Fibroblast of the aortic adventitia (primary cell): ENCODE results near the gene FAM131C. TPM values are rescaled to one million over a fixed set of nuclear protein-coding genes. Genes with fewer than 3 reads are reported as not detected.
A peak's percentile ranks its signal among the peaks of the same experiment; 100 is the strongest.

Experiments
- DNase-seq: peaks from one replicate; pipeline ENCODE4 v3.0.0-alpha.2; 2010; ENCODE audit warnings: low read depth
- H3K4me3 ChIP-seq: 2 replicates; pipeline ENCODE4 v1.5.1; 2011; ENCODE audit warnings: low read depth, mild to moderate bottlenecking, control low read depth, low read length, moderate library complexity
- total RNA-seq: library from RNA; depleted of rRNA; stranded (reverse); fragments of >200 nt; gene quantifications from 2 replicates; pipeline ENCODE4 v1.2.3, GENCODE V29; 2012; ENCODE audit warnings: low replicate concordance
- TF ChIP-seq, protein P1 (sequence below): IDR thresholded peaks from 2 replicates; pipeline ENCODE4 v1.5.1; 2011; ENCODE audit warnings: mild to moderate bottlenecking, low read length, control low read depth, inconsistent platforms; ENCODE audit not compliant: insufficient read depth

FAM131C gene
- total RNA-seq, 1 donor = 0.63 TPM

GRCh38 chr1:16017461-16018303, 55.8 kb downstream of the FAM131C start, which contains the start of gene HSPB7:
TSS of gene HSPB7 (minus strand) at chr1:16018043. CDS start at chr1:16017963, 80 bp downstream.
- TF ChIP-seq, protein P1, sequence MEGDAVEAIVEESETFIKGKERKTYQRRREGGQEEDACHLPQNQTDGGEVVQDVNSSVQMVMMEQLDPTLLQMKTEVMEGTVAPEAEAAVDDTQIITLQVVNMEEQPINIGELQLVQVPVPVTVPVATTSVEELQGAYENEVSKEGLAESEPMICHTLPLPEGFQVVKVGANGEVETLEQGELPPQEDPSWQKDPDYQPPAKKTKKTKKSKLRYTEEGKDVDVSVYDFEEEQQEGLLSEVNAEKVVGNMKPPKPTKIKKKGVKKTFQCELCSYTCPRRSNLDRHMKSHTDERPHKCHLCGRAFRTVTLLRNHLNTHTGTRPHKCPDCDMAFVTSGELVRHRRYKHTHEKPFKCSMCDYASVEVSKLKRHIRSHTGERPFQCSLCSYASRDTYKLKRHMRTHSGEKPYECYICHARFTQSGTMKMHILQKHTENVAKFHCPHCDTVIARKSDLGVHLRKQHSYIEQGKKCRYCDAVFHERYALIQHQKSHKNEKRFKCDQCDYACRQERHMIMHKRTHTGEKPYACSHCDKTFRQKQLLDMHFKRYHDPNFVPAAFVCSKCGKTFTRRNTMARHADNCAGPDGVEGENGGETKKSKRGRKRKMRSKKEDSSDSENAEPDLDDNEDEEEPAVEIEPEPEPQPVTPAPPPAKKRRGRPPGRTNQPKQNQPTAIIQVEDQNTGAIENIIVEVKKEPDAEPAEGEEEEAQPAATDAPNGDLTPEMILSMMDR = no peak
- DNase-seq = peak; percentile 96
- H3K4me3 ChIP-seq = peak within 1 kb of the TSS; percentile 60

DNA sequence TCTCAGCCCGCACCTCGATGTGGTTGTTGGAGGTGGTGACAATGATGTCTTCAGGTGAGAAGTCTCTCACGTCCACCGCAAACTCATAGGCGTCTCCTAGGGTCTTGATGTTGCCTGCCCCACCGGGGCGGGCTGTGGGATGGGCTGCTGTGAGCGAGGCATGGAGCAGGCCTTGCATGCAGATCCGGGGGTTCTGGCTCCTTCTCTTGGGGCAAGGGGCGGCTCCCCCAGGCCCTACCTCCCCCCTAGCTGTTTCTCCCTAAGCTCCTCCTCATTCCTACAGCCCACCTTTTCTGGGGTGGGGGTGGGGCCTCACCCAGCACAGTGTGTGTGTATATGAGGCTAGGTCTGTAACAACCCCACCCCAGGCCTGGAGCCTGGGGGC, 56.4 kb downstream of the FAM131C start:
- TF ChIP-seq, protein P1 = no peak
- DNase-seq = no peak
- peak overlapping the region; percentile 60 for H3K4me3 ChIP-seq

DNA sequence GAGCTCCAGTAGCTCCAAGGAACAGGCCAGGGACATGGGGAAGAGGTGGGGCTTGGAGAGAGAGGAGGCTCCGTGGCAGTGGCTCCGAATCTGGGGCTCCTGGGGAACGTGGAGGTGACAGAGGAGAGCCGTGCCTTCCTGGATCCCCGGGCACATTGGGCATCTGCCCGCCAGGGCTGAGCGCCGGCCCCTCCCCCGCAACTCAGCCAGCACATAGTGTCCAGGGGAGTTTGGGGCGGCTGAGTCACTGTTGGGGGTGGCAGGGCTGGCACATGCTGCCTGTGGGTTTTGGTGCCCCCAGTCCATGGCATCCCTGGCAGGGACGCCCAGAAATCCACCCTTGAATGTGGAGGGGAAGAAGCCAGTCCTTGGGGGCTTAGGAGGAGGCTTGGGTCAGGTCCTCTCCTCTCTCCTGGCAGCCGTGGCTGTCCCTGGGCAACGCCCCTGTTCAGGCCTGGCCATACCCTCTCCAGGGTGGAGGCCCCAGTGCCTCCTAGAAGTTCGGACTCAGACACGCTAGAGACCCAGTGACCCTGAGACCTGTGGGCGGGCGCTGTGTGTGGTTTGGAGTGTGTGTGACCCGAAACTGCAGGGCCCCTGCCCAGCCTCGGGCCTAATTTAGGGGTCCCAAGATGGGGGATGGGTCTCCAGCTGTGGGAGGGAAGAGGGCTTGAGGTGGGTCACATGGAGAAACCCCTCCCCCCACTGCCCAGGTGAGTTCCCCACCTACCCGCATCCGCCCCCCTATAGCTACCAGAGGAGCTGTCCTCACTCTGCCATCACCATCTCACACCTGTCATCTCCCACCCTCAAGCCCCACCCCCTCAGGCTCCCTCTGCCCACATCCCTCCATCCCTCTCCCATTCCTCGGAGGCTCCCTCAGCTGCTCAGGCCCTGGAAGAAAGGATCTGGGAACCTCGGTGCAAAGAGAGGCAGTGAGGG, 57.2 kb downstream of the FAM131C start:
- DNase-seq = no peak
- TF ChIP-seq, protein P1 = no peak
- peak overlapping the region; percentile 60 for H3K4me3 ChIP-seq

DNA sequence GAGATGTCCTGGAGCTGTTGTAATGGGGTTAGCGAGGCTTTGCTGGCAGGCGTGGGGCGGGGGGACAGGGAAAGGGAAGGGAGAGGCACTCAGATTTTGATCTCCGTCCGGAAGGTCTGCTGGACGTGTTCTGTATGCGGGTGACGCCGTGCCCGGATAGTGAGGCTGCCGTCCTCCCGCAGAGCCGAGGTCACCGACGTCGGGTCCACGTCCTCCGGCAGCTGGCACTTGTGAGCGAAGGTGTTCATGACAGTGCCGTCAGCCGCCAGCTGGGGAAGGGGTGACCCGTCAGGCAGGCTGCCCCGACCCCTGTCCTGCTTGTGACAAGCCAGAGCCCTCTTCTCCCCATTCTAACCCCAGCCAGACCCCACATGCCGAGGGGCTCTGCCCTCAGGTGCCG, 58.0 kb downstream of the FAM131C start:
- TF ChIP-seq, protein P1 = no peak
- H3K4me3 ChIP-seq = no peak overlapping the region
- DNase-seq = no peak

GRCh38 chr1:16014509-16015482, 58.7 kb downstream of the FAM131C start:
- DNase-seq = no peak
- TF ChIP-seq, protein P1 = no peak

DNA sequence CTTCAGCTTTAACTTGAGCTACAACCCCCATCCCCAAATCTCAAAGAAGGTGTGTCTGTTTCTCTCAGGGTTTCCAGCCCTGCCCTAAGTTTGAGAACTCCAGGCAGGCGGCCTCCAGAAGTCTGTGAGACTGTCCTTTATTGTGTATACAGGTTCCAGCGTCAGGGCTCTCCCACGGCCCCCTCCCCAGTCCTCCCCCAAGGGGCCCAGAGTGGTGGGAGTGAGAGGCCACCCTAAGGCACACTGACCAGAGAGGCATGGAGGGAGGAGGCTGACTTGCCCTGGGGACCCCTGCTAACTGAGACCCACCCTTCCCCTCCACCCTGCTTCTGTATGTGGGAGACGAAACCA, 59.6 kb downstream of the FAM131C start:
- H3K4me3 ChIP-seq = no peak overlapping the region
- DNase-seq = no peak
- TF ChIP-seq, protein P1 = no peak

More at GRCh38 chr1:16014509-16015482, 58.7 kb downstream of the FAM131C start:
- H3K4me3 ChIP-seq = no peak overlapping the region
